Right lobe of liver (tissue), 4 donors: ENCODE results near the gene ELP5.

Experiments used
- POLR2A ChIP-seq: fragments of 450-650 bp; IDR thresholded peaks from one replicate; pipeline ENCODE4 v1.6.1; 2017; ENCODE audit warnings: antibody characterized with exemption, mild to moderate bottlenecking
- TF ChIP-seq, protein P1 (sequence below), 4 donors: fragments of 200-600 bp in 3 of 4; fragments of 450-650 bp in 1 of 4; IDR thresholded peaks; one replicate each; pipeline versions ENCODE4 v1.5.1 to v1.8.0; 2016 to 2022; ENCODE audit warnings: antibody characterized with exemption in 4 of 4, mild to moderate bottlenecking in 2 of 4
- donor health status: DM: no; HTN: no; CAD: no.
- donor health status: DM: no; HTN: no; CAD: no.
- donor health status: DM: no; HTN: yes; CAD: no.

GRCh38 chr17:7222093-7222971 lies 29.7 kb upstream of the ELP5 start:
- TF ChIP-seq, protein P1, sequence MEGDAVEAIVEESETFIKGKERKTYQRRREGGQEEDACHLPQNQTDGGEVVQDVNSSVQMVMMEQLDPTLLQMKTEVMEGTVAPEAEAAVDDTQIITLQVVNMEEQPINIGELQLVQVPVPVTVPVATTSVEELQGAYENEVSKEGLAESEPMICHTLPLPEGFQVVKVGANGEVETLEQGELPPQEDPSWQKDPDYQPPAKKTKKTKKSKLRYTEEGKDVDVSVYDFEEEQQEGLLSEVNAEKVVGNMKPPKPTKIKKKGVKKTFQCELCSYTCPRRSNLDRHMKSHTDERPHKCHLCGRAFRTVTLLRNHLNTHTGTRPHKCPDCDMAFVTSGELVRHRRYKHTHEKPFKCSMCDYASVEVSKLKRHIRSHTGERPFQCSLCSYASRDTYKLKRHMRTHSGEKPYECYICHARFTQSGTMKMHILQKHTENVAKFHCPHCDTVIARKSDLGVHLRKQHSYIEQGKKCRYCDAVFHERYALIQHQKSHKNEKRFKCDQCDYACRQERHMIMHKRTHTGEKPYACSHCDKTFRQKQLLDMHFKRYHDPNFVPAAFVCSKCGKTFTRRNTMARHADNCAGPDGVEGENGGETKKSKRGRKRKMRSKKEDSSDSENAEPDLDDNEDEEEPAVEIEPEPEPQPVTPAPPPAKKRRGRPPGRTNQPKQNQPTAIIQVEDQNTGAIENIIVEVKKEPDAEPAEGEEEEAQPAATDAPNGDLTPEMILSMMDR (IDR thresholded peaks at IDR 0.05): no peak
- TF ChIP-seq POLR2A: no peak
